IPS-20b (cell line): Measurements from ENCODE around the gene AZIN2.
"Not testable (repeated sequence)": the region's sequence is repeated elsewhere in the genome, so short reads cannot be mapped to it uniquely, and the experiment has no call there.

Experiments
- H3K27ac ChIP-seq: one replicate; pipeline ENCODE4 v1.5.1; 2013; ENCODE audit warnings: low read length
- H3K27me3 ChIP-seq: 2 replicates; pipeline ENCODE4 v1.6.1; 2013; ENCODE audit warnings: mild to moderate bottlenecking, low read length, inconsistent platforms; ENCODE audit not compliant: insufficient read depth
- H3K36me3 ChIP-seq: 2 replicates; pipeline ENCODE4 v1.6.1; 2013; ENCODE audit warnings: low read depth, mild to moderate bottlenecking, inconsistent platforms, low read length, moderate library complexity; ENCODE audit not compliant: insufficient read depth
- H3K4me1 ChIP-seq: 2 replicates; pipeline ENCODE4 v1.6.1; 2013; ENCODE audit warnings: mild to moderate bottlenecking, control low read depth, inconsistent platforms, low read length, moderate library complexity; ENCODE audit not compliant: insufficient read depth
- H3K4me3 ChIP-seq: 2 replicates; pipeline ENCODE4 v1.5.1; 2013; ENCODE audit warnings: mild to moderate bottlenecking, low read length, inconsistent platforms
- H3K9ac ChIP-seq: 2 replicates; pipeline ENCODE4 v1.6.1; 2013; ENCODE audit warnings: low read depth, mild to moderate bottlenecking, inconsistent platforms, low read length, moderate library complexity
- H3K9me3 ChIP-seq: 2 replicates; pipeline ENCODE4 v1.6.1; 2013; ENCODE audit warnings: mild to moderate bottlenecking, low read depth, low read length, inconsistent platforms; ENCODE audit not compliant: insufficient read depth

The AZIN2 gene

GRCh38 chr1:33061834-33062233 lies 19.1 kb upstream of the AZIN2 start:
- H3K4me1 ChIP-seq: no peaks in the 10 kb centered on the region
- H3K4me3 ChIP-seq: no peak overlapping the region
- no peaks in the 10 kb centered on the region for H3K27me3 ChIP-seq
- no peak overlapping the region for H3K27ac ChIP-seq
- no peak overlapping the region for H3K9ac ChIP-seq
- H3K9me3 ChIP-seq: peaks cover 34% of the 10 kb centered on the region
- H3K36me3 ChIP-seq: no peaks in the 10 kb centered on the region

- not testable (repeated sequence) for H3K36me3 ChIP-seq, H3K27me3 ChIP-seq, H3K9ac ChIP-seq, H3K27ac ChIP-seq, H3K4me1 ChIP-seq, H3K4me3 ChIP-seq
- peaks cover 34% of the 10 kb centered on the region for H3K9me3 ChIP-seq
Observed at GRCh38 chr1:33064284-33064683, 16.7 kb upstream of the AZIN2 start.

- Histone ChIP-seq H3K36me3 (no peaks in the 10 kb centered on the region), H3K9me3 (peaks cover 34% of the 10 kb centered on the region), H3K27ac (no peak overlapping the region)
Observed at GRCh38 chr1:33065301-33065700, 15.7 kb upstream of the AZIN2 start.

GRCh38 chr1:33066477-33066876 lies 14.5 kb upstream of the AZIN2 start:
- not testable (repeated sequence) for H3K27me3 ChIP-seq, H3K4me1 ChIP-seq, H3K36me3 ChIP-seq, H3K4me3 ChIP-seq, H3K9ac ChIP-seq, H3K27ac ChIP-seq
- peaks cover 31% of the 10 kb centered on the region for H3K9me3 ChIP-seq

More at GRCh38 chr1:33065301-33065700, 15.7 kb upstream of the AZIN2 start:
- no peaks in the 10 kb centered on the region for H3K4me1 ChIP-seq
- H3K27me3 ChIP-seq: no peaks in the 10 kb centered on the region
- no peak overlapping the region for H3K4me3 ChIP-seq
- H3K9ac ChIP-seq: no peak overlapping the region

- not testable (repeated sequence) for H3K4me3 ChIP-seq, H3K36me3 ChIP-seq, H3K9ac ChIP-seq, H3K27me3 ChIP-seq, H3K4me1 ChIP-seq, H3K27ac ChIP-seq
- peaks cover 22% of the 10 kb centered on the region for H3K9me3 ChIP-seq
Observed at GRCh38 chr1:33068108-33068507, 12.8 kb upstream of the AZIN2 start.

GRCh38 chr1:33070628-33071027 lies 10.3 kb upstream of the AZIN2 start:
- H3K27ac ChIP-seq: no peak overlapping the region
- no peak overlapping the region for H3K4me3 ChIP-seq
- H3K27me3 ChIP-seq: no peaks in the 10 kb centered on the region
- no peaks in the 10 kb centered on the region for H3K4me1 ChIP-seq
- H3K9ac ChIP-seq: no peak overlapping the region
- no peaks in the 10 kb centered on the region for H3K36me3 ChIP-seq
- no peaks in the 10 kb centered on the region for H3K9me3 ChIP-seq

- H3K27ac ChIP-seq: no peak overlapping the region
- no peaks in the 10 kb centered on the region for H3K27me3 ChIP-seq
- H3K9ac ChIP-seq: no peak overlapping the region
- no peaks in the 10 kb centered on the region for H3K36me3 ChIP-seq
- H3K9me3 ChIP-seq: no peaks in the 10 kb centered on the region
- no peaks in the 10 kb centered on the region for H3K4me1 ChIP-seq
- no peak overlapping the region for H3K4me3 ChIP-seq
Observed at GRCh38 chr1:33072707-33073106, 8.2 kb upstream of the AZIN2 start.

- Histone ChIP-seq H3K9me3 (no peaks in the 10 kb centered on the region), H3K4me3 (no peak overlapping the region), H3K27ac (no peak overlapping the region), H3K36me3 (no peaks in the 10 kb centered on the region), H3K4me1 (no peaks in the 10 kb centered on the region), H3K9ac (no peak overlapping the region), H3K27me3 (no peaks in the 10 kb centered on the region)
Observed at GRCh38 chr1:33074193-33074945, 6.6 kb upstream of the AZIN2 start.

- Histone ChIP-seq H3K4me1 (0 out of 2 replicates have a peak, but pooled peaks cover 5% of the 10 kb centered on the region), H3K4me3 (no peak overlapping the region), H3K9ac (no peak overlapping the region), H3K27ac (no peak overlapping the region), H3K36me3 (no peaks in the 10 kb centered on the region), H3K9me3 (no peaks in the 10 kb centered on the region), H3K27me3 (peaks cover 30% of the 10 kb centered on the region)
Observed at GRCh38 chr1:33078030-33078591, 2.8 kb upstream of the AZIN2 start.

- peak overlapping the region; percentile 47; the same call in 1 of the 2 replicates for H3K9ac ChIP-seq
- peaks cover 52% of the 10 kb centered on the region for H3K27me3 ChIP-seq
- peak overlapping the region; percentile 74 for H3K4me3 ChIP-seq
- H3K27ac ChIP-seq: no peak overlapping the region
- H3K4me1 ChIP-seq: 0 out of 2 replicates have a peak, but pooled peaks cover 5% of the 10 kb centered on the region
- H3K9me3 ChIP-seq: no peaks in the 10 kb centered on the region
- H3K36me3 ChIP-seq: no peaks in the 10 kb centered on the region
Observed at GRCh38 chr1:33080373-33080772, 580 bp upstream of the AZIN2 start.

GRCh38 chr1:33081554-33082305 lies 777 bp downstream of the AZIN2 start:
- Histone ChIP-seq H3K9me3 (no peaks in the 10 kb centered on the region), H3K27me3 (peaks cover 61% of the 10 kb centered on the region), H3K36me3 (no peaks in the 10 kb centered on the region), H3K27ac (no peak overlapping the region), H3K4me1 (0 out of 2 replicates have a peak, but pooled peaks cover 5% of the 10 kb centered on the region), H3K9ac (no peak overlapping the region; the same call in 1 of the 2 replicates), H3K4me3 (peak overlapping the region; percentile 74)
